Islet precursor cell (in vitro differentiated cells): ENCODE measurements around the gene VPS35.
"Not testable (repeated sequence)": the region's sequence is repeated elsewhere in the genome, so short reads cannot be mapped to it uniquely, and the experiment has no call there.

Experiments
- DNase-seq: peaks from one replicate; pipeline ENCODE4 v3.0.0-alpha.2; 2018

Gene VPS35

DNA sequence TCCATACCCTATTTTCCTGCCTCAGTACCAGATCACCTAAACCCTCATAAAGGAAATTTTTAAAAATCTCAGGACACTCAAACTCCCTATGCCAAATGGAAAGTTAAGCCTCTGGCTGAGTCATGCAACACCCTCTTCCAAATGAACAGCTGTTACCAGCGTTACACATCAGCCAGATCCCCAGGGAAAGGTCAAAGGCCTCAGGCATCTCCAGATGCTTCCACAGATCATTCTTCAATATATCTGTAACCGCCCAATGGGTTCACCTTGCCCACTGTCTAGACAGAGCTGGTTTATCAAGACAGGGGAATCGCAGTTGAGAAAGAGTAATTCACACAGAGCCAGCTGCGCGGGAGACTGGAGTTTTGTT lies 38.7 kb downstream of the VPS35 start:
- peak; percentile 91 for DNase-seq

DNA sequence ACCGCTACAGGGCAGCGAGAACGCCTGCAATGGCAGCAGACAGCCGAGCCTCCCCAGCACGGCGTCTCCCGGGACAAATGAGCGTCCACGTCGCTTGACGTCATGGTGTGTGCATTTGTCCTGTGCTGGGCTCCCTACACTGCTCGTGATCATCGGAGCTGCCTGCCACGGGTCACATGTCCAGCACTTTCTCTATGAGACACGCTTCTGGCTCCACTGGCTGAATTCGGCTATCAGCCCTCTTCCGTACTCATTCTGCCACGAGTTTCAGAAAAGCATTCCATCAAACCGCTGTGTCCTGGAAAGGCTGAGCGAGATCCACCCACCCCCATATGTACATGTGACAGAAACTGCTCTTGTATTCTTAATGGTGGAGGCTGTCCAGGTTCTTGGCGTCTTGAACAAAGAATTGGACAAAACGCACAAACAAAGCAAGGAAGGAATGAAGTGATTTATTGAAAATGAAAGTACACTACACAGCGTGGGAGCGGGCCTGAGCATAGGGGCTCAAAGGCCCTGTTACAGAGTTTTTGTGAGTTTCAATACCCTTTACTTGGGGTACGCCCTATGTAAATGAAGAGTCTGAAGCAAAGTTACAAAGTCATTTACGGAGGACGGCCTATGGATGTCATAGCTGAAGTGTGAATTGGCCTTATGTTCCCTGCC lies 39.3 kb downstream of the VPS35 start:
- DNase-seq, result no peak

DNA sequence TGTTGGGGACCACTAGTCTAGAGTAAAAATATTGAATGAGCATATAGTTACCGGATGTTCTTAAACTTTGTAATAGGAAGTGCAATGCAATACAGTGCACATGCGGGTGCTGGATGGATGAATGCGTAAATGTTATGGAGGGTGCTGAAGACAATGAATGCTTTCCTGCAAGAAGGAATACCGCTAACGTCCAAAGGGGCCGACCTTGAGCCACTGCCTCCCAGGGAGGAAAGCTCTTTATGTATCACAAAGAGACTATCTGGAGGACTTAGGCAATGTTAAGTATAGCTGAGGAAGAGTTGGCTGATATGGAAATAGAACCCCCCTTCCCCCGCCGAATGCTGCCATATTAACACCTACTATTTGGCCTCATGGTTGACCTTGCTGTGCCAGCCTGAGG lies 40.3 kb downstream of the VPS35 start:
- peak; percentile 62 for DNase-seq

DNA sequence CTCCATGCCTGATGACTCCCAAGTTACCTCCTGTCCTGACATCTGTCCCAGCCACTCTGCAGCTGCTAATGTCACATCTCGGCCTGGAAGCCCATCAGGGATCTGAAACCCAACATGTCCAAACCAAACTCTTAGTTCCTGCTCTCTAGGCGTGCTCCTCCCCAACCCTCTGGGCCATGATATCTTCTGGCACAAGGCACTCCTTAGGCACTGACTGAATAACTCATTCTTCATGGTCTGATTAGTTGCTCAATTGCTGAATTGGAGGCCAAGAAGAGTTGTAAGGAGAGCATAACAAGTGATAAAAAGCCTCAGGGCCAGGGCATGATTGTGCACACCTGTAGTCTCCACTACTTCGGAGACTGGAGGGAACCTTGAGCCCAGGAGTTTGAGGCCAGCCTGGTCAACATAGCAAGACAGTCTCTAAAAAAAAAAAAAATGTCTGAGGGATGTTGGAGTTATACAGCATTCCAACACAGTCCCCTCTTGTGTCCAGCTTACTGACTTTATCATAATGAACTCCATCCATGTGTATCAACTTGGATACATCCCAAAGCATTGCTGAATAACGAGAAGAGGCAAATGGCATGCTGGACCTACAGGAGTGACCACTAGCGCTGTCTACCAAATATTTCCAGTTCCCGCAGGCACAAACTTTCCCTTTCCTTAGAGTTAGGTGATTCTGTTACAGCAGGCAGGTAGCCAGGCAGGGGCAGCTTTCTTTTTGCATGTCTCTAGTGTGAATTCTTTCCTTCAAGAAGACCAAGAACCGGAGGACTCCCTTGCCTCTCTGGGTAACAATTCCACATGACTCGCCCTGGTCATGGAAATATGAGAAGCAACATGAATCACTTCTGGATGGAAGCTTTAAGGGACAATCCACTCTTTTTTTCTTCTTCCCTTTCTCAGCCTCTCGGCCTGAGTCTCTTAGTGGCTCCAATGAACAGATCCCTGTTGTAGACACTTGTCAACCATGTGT lies 49.7 kb downstream of the VPS35 start:
- no peak for DNase-seq

DNA sequence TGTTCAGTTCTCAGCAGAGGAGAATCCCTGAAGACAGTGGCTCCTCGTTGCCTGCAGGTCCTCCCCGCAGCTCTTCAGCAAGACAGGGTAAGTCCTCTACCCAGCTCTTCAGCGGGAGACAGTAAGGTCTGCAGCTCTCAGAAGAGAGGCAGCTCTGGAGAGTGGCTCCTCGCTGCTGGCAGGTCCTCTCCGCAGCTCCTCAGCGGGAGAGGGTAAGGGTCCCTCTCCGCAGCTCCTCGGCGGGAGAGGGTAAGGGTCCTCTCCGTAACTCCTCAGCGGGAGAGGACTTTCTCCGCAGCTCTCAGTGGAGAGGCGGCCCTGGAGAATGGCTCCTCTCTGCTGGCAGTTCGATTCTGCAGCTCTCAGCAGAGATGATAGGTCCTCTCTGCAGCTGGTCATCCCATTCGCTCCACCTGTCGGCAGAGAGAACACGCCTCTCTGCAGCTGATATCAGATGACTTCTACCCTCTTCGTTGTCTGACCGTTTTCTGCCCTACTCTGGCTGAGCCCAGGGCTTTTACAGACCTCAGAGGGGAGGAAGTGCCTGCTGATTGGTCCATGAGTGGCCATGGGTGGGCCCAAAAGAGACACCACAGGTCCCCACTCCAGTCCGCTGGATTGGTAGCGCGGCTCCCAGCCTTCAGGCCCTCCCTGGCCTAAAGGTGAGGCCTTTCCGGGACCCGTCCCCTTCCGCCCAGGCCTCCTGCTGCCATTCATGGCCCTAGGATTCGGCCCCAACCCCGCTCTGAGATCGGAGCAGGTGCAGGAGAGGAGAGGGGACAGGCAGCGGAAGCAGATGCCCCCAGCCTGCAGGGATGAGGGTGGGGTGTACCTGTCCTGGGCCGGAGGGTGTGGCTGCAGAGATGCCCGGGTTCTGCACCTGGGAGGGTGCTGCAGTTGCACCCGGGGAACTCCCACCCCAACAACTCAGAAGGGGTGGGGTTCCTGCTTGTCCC lies 55.9 kb downstream of the VPS35 start:
- DNase-seq, result peak; percentile 89

DNA sequence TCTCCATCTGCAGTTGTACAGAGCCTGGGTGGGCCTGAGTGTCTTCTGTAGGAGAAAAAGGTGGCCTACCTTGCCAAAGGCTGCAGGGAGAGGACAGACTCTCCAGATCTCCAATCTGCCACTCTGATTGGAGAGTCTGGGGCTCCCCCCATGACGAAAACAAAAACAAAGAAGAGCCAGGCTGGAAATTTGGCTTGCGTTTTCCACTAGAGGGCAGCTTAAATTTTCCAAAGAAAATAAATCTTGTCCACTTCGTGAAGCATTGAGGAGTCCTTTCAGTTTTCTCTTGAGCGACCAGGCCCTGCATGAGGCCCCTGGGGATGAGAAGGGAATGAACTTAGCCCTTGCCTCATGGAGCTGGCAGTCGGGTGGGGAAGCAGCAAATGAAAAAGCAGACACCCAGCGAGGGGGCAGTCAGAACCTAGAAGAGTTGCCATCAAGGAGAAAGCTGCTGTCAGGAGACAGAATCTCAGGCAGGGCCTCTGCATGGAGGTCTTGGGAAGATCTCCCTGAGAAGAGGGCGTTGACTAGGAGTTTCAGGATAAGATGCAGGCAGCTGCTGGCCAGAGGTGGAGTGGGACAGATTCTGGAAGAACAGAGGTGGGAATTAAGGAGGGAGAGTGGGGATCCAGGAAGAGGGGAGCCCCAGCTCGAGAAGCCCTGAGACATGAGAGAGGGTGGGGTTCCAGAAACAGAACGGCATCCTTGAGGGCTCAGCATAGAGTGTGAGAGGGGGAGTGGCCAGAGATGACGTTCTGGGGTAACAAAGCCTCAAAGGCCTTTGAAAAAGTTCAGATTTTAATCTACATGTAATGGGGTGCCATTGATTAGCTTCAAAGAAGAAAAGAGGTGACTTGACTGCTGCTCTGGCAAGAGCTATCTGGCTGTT lies 59.4 kb downstream of the VPS35 start:
- peak; percentile 77 for DNase-seq

DNA sequence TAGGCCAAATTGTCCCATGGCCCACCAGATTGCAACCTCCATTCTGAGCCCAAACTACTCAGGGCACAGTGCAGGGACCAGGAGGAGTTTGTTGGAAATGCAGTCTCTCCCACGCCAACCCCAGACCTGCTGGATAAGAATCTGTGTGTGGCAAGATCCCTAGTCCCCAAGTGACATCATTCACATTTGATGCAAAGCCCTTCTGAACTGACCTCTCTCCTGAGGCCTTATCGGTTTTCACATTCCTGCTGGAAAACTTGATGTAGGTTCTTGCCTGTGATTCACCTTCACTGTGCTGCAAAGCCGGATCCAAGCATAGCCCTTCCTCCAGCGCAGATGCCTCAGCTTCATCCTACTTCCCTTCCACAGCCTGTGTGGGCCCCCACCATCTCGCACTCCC lies 61.2 kb downstream of the VPS35 start:
- peak; percentile 57 for DNase-seq

DNA sequence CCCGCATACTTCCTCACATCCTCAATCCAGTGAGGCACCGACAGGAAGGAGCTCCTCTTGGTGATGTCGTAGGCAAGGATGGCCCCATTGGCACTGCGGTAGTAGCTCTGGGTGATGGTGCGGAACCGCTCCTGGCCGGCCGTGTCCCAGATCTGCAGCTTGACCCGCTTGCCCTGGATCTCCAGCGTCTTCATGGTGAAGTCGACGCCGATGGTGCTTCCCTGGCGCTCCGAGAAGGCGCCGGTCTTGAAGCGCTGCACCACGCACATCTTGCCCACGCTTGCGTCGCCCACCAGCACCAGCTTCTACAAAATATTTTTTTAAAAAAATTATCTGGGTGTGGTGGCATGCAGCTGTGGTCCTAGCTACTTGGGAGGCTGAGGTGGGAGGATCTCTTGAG lies 62.3 kb downstream of the VPS35 start:
- not testable (repeated sequence) for DNase-seq

DNA sequence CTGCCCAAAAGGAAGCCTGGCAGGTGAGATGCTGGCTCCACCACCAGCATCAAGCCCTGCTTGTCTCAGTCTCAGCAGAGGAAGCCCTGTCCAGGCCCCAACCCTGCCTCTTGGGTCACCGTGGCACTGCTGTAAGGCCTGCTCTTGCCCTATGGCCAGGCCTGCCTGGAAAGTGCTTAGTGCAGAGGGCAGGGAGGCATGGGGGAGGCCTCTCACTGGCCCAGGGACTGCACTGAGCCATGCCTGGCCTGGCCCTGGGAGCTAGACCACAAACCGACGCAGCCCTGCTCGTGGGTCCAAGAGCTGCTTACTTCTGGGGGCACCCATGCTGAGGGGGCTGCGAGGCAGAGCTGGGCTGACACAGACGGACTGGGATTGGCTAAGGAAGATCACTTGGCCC lies 64.1 kb downstream of the VPS35 start:
- not testable (repeated sequence) for DNase-seq

DNA sequence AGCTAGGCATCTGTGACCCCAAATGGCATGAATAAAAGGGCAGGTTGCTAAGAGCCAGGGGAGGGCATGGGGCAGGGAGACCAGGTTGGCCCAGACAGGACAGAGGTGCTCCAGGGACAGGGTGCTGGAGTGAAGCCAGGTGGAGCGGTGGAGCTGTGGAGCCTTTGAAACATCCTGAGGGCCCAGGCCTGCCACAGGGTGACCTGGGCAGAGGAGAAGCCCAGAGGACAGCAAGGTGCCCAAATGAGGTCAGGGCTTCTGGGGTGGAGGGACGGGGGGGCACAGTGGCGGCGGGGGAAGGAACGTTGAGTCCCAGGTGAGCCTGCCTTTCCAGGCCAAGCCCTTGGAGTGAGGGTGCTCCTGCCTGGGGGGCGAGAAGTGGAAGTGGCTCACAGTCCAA lies 65.3 kb downstream of the VPS35 start:
- not testable (repeated sequence) for DNase-seq

DNA sequence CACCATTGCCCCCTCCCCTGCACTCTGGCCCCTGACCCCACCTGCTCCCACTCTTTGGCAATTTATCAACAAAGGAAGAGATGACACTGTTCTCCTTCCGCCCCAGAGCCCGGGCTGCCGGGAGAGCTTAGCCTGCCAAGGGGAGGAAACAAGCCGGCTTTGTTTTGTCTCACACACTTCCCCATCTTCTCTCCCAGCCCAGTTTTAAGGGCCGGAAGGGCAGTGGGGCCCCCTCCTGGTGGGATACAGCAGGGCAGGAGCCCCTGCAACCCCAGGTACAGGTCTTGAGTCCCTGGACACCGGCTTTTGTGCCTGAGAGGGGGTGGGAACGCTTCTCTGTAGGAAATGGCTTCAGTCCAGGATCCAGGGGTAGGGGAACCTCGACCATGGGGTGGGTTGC lies 65.7 kb downstream of the VPS35 start:
- not testable (repeated sequence) for DNase-seq

DNA sequence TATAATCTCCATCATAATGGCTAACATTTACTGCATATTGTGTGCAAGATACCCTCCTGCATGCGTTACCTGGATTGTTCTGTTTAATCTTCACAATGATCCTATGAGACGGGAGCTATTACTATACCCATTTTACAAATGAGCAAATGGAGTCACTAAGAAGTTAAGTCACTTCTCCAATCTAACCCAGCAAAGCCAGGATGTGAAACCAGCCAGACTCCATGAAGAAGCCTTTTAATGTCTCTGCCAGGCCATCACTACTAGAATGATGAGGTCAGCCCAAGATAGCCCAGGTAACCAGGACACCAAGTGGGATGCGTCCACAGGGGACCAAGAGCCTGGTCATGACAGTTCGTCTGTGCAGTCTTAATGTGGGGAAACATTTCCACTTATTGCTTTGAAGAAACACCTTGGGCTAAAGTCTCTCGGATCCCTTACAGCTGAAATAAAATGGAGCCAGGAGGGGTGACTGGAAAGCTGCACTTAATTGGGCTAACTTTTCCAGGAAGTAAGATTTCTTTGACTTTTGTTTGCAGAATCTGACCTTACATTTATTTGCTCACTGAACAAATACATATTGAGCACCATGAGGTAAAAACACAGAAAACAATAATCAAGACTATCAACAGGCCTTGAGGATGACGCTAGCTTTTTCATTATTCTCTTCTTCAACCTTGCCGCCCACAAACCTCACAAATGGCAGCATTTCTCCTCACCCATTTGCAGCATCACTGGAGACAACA lies 66.9 kb downstream of the VPS35 start:
- DNase-seq, result no peak

DNA sequence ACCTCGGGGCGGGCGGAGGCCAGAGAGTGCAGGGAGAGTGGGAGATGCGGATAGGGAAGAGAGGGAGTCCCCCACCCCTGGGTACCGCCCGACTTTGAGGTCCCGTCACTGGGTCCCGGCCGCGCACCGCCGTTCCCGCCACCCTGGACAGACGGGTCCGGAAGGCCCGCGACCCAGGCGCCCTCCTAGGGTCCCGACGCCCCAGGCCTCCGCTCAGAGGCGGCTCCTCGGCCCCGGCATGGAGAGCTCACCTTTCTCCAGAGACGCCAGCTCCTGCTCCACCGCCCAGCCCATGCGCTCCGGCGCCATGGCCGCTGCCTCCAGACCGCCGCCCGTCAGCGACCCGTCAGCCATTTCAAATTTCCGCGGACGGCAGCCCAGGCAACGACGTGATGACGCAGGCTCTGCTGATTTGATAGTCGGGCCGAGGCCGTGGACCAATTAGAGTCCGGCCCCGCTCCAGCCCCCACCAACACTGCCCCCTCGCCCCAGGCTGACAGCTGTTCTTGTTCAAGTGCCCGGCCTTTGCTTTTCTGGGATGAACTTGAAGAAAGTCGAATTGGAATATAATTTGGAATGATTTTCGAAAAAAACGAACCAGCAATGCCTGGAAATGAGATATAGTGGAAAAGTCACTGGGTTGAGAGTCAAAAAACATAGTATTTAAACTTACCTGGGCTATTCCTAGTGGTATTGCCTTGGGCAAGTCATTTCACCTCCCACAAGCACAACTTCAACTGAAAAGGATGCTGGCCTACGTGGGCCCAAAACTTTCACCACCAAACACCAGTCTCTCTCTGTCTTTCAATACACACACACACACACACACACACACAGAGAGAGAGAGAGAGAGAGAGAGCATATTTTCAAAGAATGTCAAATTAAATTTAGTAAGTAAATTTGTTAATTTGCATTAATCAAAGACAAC lies 67.7 kb downstream of the VPS35 start, which contains the start of gene SHCBP1:
Gene SHCBP1 (minus strand): TSS at position 374 of the 928 bp plus-strand sequence. CDS start 20 bp downstream, at position 354.
- DNase-seq, result peak; percentile 96

DNA sequence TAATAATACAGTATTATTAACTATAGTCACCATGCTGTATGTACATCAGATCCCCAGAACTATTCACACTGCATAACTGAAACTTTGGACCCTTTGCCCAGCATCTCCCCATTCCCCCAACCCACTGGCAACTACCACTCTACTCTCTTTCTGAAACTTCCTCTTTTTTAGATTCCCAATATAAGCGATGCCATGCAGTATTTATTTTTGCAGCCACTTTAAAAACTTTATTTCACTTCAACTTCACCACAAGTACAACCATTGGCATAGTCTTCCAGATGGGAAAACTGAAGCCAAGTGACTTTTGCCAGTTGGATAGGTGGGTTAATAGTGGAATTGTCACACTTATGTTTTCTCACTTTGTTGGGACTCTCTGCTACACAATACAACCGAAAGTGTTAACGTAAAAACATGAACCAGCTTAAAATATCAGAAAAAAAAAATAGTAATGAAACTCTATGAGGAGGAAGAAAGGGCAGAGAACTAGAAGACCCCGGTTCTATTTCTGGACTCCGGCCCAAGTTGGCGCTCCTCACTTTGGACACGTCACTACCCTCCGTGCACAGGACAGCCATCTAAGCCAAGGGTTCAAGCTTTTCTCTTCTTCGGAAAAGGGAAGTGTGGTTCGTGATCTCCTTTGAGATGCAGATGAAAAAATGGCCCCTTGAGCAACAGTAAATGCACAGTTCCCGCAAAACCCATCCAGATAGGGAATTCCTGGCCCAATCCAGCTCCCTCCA lies 68.5 kb downstream of the VPS35 start:
- DNase-seq, result no peak

DNA sequence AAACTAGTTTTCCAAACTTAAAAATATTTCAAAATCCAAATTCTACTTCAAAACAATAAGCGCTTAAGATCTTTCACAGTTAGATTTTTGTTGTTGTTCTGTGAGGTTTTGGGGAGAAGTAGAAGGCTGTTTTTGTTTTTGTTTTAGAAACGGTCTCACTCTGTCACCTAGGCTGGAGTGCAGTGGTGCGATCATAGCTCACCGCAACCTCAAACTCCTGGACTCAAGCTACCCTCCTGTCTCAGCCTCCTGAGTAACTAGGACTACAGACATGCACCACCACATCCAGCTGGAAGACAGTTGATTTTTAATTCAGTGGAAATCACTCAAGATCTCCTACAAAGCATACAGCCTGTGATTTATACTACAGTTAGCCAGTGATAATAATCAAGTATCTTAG lies 70.5 kb downstream of the VPS35 start:
- no peak for DNase-seq

DNA sequence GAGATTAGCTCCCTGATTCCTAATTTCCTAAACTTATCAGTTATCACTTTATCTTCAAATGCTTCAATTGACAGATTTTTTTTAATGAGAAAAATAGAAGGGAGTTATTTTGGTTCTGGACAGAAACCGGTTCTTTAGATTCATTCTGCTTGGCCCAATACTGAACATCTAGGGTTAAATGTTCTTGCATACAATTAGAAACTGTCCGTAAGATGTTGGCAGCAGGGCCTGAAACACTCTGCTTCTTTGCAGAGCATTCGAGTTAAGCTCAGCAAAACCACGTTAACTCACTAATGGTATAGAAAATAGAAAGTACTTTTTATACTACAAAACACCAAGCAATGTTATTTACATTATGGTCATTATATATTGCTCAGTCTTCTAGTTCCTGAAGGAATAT lies 75.0 kb downstream of the VPS35 start:
- DNase-seq, result no peak

DNA sequence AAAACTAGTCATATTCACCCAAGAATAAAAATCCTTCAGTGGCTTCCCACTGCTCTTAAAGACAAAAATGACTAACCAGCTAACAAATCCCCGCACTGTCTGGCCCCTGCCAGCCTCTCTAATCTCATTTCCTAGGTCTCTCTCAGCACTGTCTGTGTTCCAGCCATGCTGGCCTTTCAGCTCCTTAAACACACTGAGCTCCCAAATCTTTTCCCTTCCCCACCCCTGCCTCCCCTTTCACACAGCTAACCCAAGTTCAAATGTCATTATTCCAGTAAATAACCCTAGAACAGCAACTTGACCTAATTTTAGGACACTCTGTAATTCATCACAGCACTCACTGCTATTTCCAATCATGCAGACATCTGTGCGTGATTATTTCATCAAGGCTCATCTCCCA lies 75.6 kb downstream of the VPS35 start:
- DNase-seq, result no peak

DNA sequence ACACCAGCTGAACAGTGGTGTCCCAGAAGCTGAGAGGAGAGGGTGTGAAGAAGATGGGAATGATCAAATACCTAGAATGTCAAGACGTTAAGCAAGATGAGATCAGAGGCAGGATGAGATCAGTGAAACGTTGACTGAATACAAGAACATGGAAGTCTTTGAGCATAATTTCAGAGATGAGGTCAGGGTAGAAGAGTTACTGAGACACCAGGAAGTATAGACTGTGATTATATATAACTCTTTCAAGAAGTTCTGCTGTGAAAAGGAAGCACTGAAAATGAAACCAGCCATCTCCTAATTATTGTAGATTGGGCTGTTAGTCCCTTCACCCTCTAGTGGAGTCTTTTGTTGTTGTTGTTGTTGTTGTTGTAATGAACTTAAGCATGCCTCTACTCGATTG lies 76.9 kb downstream of the VPS35 start:
- no peak for DNase-seq

DNA sequence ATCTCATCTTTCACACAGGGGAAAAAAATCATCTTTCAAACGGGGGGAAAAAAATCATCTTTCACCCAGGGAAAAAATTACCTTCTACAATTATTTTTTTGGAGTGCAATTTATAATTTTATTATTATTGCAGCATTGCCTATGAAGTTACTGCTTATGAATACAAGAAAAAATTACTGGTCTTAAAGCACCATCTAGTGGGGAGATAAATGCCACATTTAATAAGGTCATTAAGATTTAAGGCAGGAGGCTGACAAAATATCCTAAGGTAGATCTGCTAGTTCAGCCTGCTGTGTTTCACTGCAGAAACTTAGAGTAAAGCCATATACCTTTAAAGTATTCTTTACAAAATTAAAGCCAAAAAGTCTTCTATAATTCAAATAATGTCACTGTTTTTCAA lies 81.4 kb downstream of the VPS35 start:
- DNase-seq, result no peak
